H1 (cell line): Measurements from ENCODE around the gene TNIK. TPM values are rescaled to one million over a fixed set of nuclear protein-coding genes. Genes with fewer than 3 reads are reported as not detected.

Source experiments
- CTCF ChIA-PET: fragments of 300-600 bp; sonication (Branson Sonifier 250); formaldehyde crosslinking; loops from one replicate; lab custom pipeline; 2021; ENCODE audit not compliant: partially characterized antibody; lab: Charles Lee
- POLR2A ChIA-PET: fragments of 300-600 bp; sonication (Branson Sonifier 250); formaldehyde crosslinking; loops from one replicate; lab custom pipeline; 2021; ENCODE audit warnings: inconsistent platforms; ENCODE audit not compliant: partially characterized antibody; lab: Charles Lee
- DNase-seq, 2 experiments: peaks; one replicate each; pipeline versions ENCODE4 v3.0.0 to v3.0.0-alpha.2; 2010 to 2022; ENCODE audit warnings: low spot score in 2 of 2, low read depth in 1 of 2, mixed read lengths in 1 of 2
- FAIRE-seq: peaks from 2 replicates; lab custom pipeline; 2011; peaks lifted over from hg19 to GRCh38; lab: Jason Lieb, UNC
- H2AFZ ChIP-seq: 2 replicates; pipeline ENCODE4 v1.8.1; 2012; ENCODE audit warnings: low read length, inconsistent platforms
- H2AK5ac ChIP-seq: 2 replicates; pipeline ENCODE4 v1.6.1; 2013; ENCODE audit warnings: low read depth, low read length
- H2BK120ac ChIP-seq: replicated peaks from 2 replicates; pipeline ENCODE3; 2013; ENCODE audit warnings: low read depth, low read length, inconsistent platforms
- H2BK12ac ChIP-seq: 2 replicates; pipeline ENCODE4 v1.6.1; 2013; ENCODE audit warnings: low read depth, low read length
- H2BK15ac ChIP-seq: 2 replicates; pipeline ENCODE4 v1.6.1; 2013; ENCODE audit warnings: low read length
- H2BK20ac ChIP-seq: 2 replicates; pipeline ENCODE4 v1.6.1; 2013; ENCODE audit warnings: low read length
- H2BK5ac ChIP-seq: 2 replicates; pipeline ENCODE4 v1.6.1; 2013; ENCODE audit warnings: low read depth, low read length
- H3K14ac ChIP-seq: 2 replicates; pipeline ENCODE4 v1.6.1; 2013; ENCODE audit warnings: inconsistent platforms; ENCODE audit not compliant: insufficient read length
- H3K18ac ChIP-seq: 2 replicates; pipeline ENCODE4 v1.6.1; 2013; ENCODE audit warnings: low read length; ENCODE audit errors: extremely low read depth
- H3K23ac ChIP-seq: 2 replicates; pipeline ENCODE4 v1.6.1; 2013; ENCODE audit warnings: inconsistent platforms; ENCODE audit not compliant: insufficient read length
- H3K23me2 ChIP-seq: 2 replicates; pipeline ENCODE4 v1.6.1; 2013; ENCODE audit warnings: low read depth, low read length
- H3K27ac ChIP-seq: 2 replicates; pipeline ENCODE4 v1.6.1; 2011; ENCODE audit warnings: low read depth, low read length, inconsistent platforms
- H3K27me3 ChIP-seq, 4 experiments: replicated peaks in 1 of 4; 1 replicate in 1 of 4; 2 replicates in 3 of 4; pipeline versions ENCODE4 v1.6.1 to v1.8.1; 2011 to 2013; ENCODE audit warnings: low read length in 3 of 4, mild to moderate bottlenecking in 3 of 4, inconsistent platforms in 2 of 4, mixed read lengths in 2 of 4, moderate library complexity in 1 of 4; ENCODE audit not compliant: control insufficient read depth in 3 of 4, insufficient read depth in 3 of 4; ENCODE audit errors: extremely low read depth in 1 of 4
- H3K36me3 ChIP-seq, 4 experiments: 2 replicates each; pipeline versions ENCODE4 v1.6.1 to v1.8.1; 2011 to 2013; ENCODE audit warnings: mild to moderate bottlenecking in 4 of 4, low read length in 3 of 4, moderate library complexity in 2 of 4, control low read depth in 1 of 4, inconsistent platforms in 1 of 4; ENCODE audit not compliant: insufficient read depth in 4 of 4, control insufficient read depth in 2 of 4
- H3K4ac ChIP-seq: replicated peaks from 2 replicates; pipeline ENCODE3; 2013; ENCODE audit warnings: low read length, low read depth, mixed read lengths, inconsistent platforms; ENCODE audit not compliant: insufficient read length
- H3K4me1 ChIP-seq, 4 experiments: replicated peaks in 1 of 4; 1 replicate in 1 of 4; 2 replicates in 3 of 4; pipeline versions ENCODE4 v1.6.1 to v1.8.1; 2011 to 2013; ENCODE audit warnings: low read length in 3 of 4, inconsistent platforms in 2 of 4, mixed read lengths in 1 of 4; ENCODE audit not compliant: insufficient read depth in 4 of 4, control insufficient read depth in 3 of 4
- H3K4me2 ChIP-seq, 2 experiments: 2 replicates each; pipeline versions ENCODE4 v1.6.1 to v1.8.1; 2011 to 2013; ENCODE audit warnings: low read depth in 2 of 2, low read length in 2 of 2, control low read depth in 1 of 2, inconsistent platforms in 1 of 2, mild to moderate bottlenecking in 1 of 2; ENCODE audit not compliant: insufficient read depth in 1 of 2
- H3K4me3 ChIP-seq, 4 experiments: fragments of 200-600, 300-600 bp in 1 of 4; sonication (generic), shearing (Covaris generic), sonication (Bioruptor Twin) in 1 of 4; 2 replicates each; pipeline versions ENCODE4 v1.5.1 to v1.8.1; 2011 to 2016; ENCODE audit warnings: low read length in 4 of 4, low read depth in 3 of 4, control low read depth in 2 of 4, inconsistent platforms in 2 of 4, mild to moderate bottlenecking in 2 of 4, mixed read lengths in 1 of 4, moderate library complexity in 1 of 4; ENCODE audit not compliant: insufficient read depth in 2 of 4; ENCODE audit errors: extremely low read depth in 1 of 4
- H3K56ac ChIP-seq: replicated peaks from 2 replicates; pipeline ENCODE3; 2013; ENCODE audit warnings: low read depth, mild to moderate bottlenecking, mixed read lengths, low read length, inconsistent platforms; ENCODE audit not compliant: insufficient read length
- H3K79me1 ChIP-seq: 2 replicates; pipeline ENCODE4 v1.6.1; 2013; ENCODE audit warnings: low read depth, low read length, control low read depth
- H3K79me2 ChIP-seq, 2 experiments: 2 replicates each; pipeline versions ENCODE4 v1.6.1 to v1.8.1; 2012 to 2013; ENCODE audit warnings: low read length in 2 of 2, mild to moderate bottlenecking in 2 of 2, inconsistent platforms in 1 of 2; ENCODE audit not compliant: insufficient read depth in 2 of 2, control insufficient read depth in 1 of 2
- H3K9ac ChIP-seq, 4 experiments: replicated peaks in 1 of 4; 1 replicate in 1 of 4; 2 replicates in 3 of 4; pipeline versions ENCODE4 v1.6.1 to v1.8.1; 2011 to 2013; ENCODE audit warnings: low read depth in 3 of 4, low read length in 3 of 4, control low read depth in 2 of 4, mild to moderate bottlenecking in 2 of 4, moderate library complexity in 2 of 4, inconsistent platforms in 1 of 4; ENCODE audit errors: extremely low read depth in 1 of 4
- H3K9me3 ChIP-seq, 2 experiments: 2 replicates each; pipeline versions ENCODE4 v1.6.1 to v1.8.1; 2012 to 2013; ENCODE audit warnings: mild to moderate bottlenecking in 2 of 2, moderate library complexity in 2 of 2, control low read depth in 1 of 2, inconsistent platforms in 1 of 2, low read depth in 1 of 2, low read length in 1 of 2, mixed read lengths in 1 of 2; ENCODE audit not compliant: insufficient read depth in 2 of 2
- H4K20me1 ChIP-seq, 2 experiments: replicated peaks in 1 of 2; 2 replicates each; pipeline versions ENCODE3 to v1.8.1; 2011 to 2013; ENCODE audit warnings: inconsistent platforms in 2 of 2, low read length in 2 of 2, mild to moderate bottlenecking in 1 of 2; ENCODE audit not compliant: insufficient read depth in 2 of 2, control insufficient read depth in 1 of 2
- H4K5ac ChIP-seq: 2 replicates; pipeline ENCODE4 v1.6.1; 2013; ENCODE audit warnings: low read length, low read depth, mixed read lengths, inconsistent platforms; ENCODE audit not compliant: insufficient read length
- H4K8ac ChIP-seq: 2 replicates; pipeline ENCODE4 v1.8.0; 2013; ENCODE audit warnings: mild to moderate bottlenecking, moderate library complexity, low read length, inconsistent platforms; ENCODE audit not compliant: insufficient read depth; ENCODE audit errors: extremely low read depth
- H4K91ac ChIP-seq: replicated peaks from 2 replicates; pipeline ENCODE3; 2013; ENCODE audit warnings: low read length, mixed read lengths, inconsistent platforms; ENCODE audit not compliant: insufficient read length
- ASH2L ChIP-seq: fragments of 200-600, 300-600 bp; sonication (generic); IDR thresholded peaks from one replicate; pipeline ENCODE4 v1.7.1; 2017; ENCODE audit warnings: low read length
- BCL11A ChIP-seq, 2 experiments: IDR thresholded peaks; one replicate each; pipeline ENCODE4 v1.6.1; 2011; ENCODE audit warnings: low read depth in 2 of 2, low read length in 2 of 2, mild to moderate bottlenecking in 2 of 2
- BRCA1 ChIP-seq: IDR thresholded peaks from 2 replicates; pipeline ENCODE4 v1.6.1; 2012; ENCODE audit warnings: low read depth, low read length, improper control_type of control experiment
- GABPA ChIP-seq: IDR thresholded peaks from 2 replicates; pipeline ENCODE4 v1.6.1; 2011; ENCODE audit warnings: mild to moderate bottlenecking, low read length, moderate library complexity, borderline replicate concordance; ENCODE audit not compliant: insufficient read depth
- KDM1A ChIP-seq: fragments of 200-600, 300-600 bp; sonication (generic); IDR thresholded peaks from 2 replicates; pipeline ENCODE4 v1.7.1; 2016; ENCODE audit warnings: mild to moderate bottlenecking, low read length, borderline replicate concordance
- SP2 ChIP-seq: IDR thresholded peaks from 2 replicates; pipeline ENCODE4 v1.6.1; 2012; ENCODE audit warnings: mild to moderate bottlenecking, low read length, inconsistent platforms
- polyA plus RNA-seq, 7 experiments: library from polyadenylated mRNA; depleted of rRNA in 3 of 7; stranded (reverse) in 5 of 7; unstranded in 2 of 7; fragments of >200 nt in 5 of 7; fragments of 200-250 nt in 2 of 7; gene quantifications; 1 replicate in 5 of 7; 2 replicates in 1 of 7; 4 replicates in 1 of 7; pipeline versions ENCODE4 v1.2.1 to v1.2.3, GENCODE V29; 2011 to 2013; ENCODE audit warnings: missing spikeins in 2 of 7, mixed read lengths in 2 of 7
- total RNA-seq: library from RNA; stranded (reverse); fragmentation: NEBNext Ultra II Directional; extraction: Animal tissue kit (Norgen Biotek cat#: 25700); gene quantifications from 2 replicates; pipeline ENCODE4 v1.2.1, GENCODE V29; 2021

The TNIK gene
- total and polyA plus RNA-seq, 2 of the 8 experiments (the other 6 are each of a cell fraction or from before 2014, with no cell fraction given) = 7.4 to 42.0 TPM

DNA sequence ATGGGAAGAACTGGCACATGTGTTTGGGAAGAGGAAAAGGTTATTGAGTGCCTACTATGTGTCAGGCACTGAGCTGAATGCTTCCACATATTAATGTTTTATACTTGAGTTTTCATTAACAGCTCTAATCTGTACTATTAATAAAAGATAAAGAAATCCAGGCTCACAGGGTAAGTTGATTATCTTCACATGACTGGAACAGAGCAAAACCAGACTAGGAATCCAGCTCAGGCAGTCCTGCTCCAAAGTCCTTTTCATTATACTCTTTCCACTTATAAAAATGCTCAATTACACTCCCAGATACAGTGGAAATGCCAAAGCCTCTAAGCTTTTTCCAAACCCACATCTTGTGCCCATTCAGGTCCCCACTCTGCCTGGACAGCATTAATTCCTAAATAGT lies 97.6 kb downstream of the TNIK start:
- Histone ChIP-seq H3K79me2 (peaks cover 0 to 14% of the 10 kb centered on the region in 2 experiments; a peak in 2 of 4 replicates), H3K18ac (no peak overlapping the region), H2BK20ac (no peak overlapping the region), H2BK15ac (no peak overlapping the region), H2BK12ac (no peak overlapping the region), H2BK120ac (no peak overlapping the region), H3K36me3 (no peaks in the 10 kb centered on the region), H3K4me1 (no peaks in the 10 kb centered on the region), H3K9ac (no peak overlapping the region), H3K4ac (no peak overlapping the region), H2BK5ac (no peak overlapping the region), H3K27ac (no peak overlapping the region), H3K4me3 (no peak overlapping the region), H4K8ac (no peak overlapping the region), H3K23me2 (no peaks in the 10 kb centered on the region), H4K5ac (no peak overlapping the region), H3K27me3 (no peaks in the 10 kb centered on the region), H3K23ac (no peak overlapping the region), H3K4me2 (no peak overlapping the region), H2AK5ac (no peak overlapping the region), H4K91ac (no peak overlapping the region), H3K14ac (no peak overlapping the region), H3K9me3 (no peaks in the 10 kb centered on the region), H4K20me1 (no peaks in the 10 kb centered on the region), H3K56ac (no peak overlapping the region), H3K79me1 (no peaks in the 10 kb centered on the region), H2AFZ (no peak overlapping the region)
- ChIA-PET CTCF (interaction anchor here (1.0 kb wide), 1 partner anchor 9 kb away, joined by 3 read pairs; no protein-coding TSS in a partner anchor), POLR2A (interaction anchor here (1.2 kb wide), 1 partner anchor 100 kb away, joined by 3 read pairs; no protein-coding TSS in a partner anchor)
- no peak for TF ChIP-seq ASH2L
- TF ChIP-seq BCL11A (IDR thresholded peaks at IDR 0.05; ENCODE audit: low read depth in 2 of 2, low read length in 2 of 2) = no peak
- TF ChIP-seq SP2 = no peak
- TF ChIP-seq GABPA = no peak
- TF ChIP-seq KDM1A = no peak
- no peak for TF ChIP-seq BRCA1
- no peak for DNase-seq
- FAIRE-seq = no peak
